GM12878 (cell line): Measurements from ENCODE around the gene MAZ. TPM values are rescaled to one million over a fixed set of nuclear protein-coding genes. Genes with fewer than 3 reads are reported as not detected.
A peak's percentile ranks its signal among the peaks of the same experiment; 100 is the strongest.

Experiments
- BMI1 ChIP-seq: fragments of 450-650 bp; IDR thresholded peaks from 2 replicates; pipeline ENCODE4 v1.6.1; 2016; ENCODE audit warnings: mild to moderate bottlenecking, moderate library complexity, borderline replicate concordance
- CEBPB ChIP-seq, 2 experiments: fragments of 150-350 bp in 1 of 2; IDR thresholded peaks; 2 replicates each; pipeline ENCODE4 v1.6.1; 2012 to 2014; ENCODE audit warnings: low read depth in 2 of 2, low read length in 2 of 2, borderline replicate concordance in 1 of 2, inconsistent platforms in 1 of 2
- ESRRA ChIP-seq: IDR thresholded peaks from 2 replicates; pipeline ENCODE4 v1.6.1; 2012; ENCODE audit warnings: mild to moderate bottlenecking, low read length, improper control_type of control experiment
- KDM1A ChIP-seq: fragments of 200-600 bp; sonication (generic); IDR thresholded peaks from 2 replicates; pipeline ENCODE4 v1.6.1; 2016; ENCODE audit warnings: borderline replicate concordance
- MTA2 ChIP-seq: fragments of 450-650 bp; IDR thresholded peaks from 2 replicates; pipeline ENCODE4 v1.6.1; 2016; ENCODE audit warnings: low read depth, mild to moderate bottlenecking, moderate library complexity
- NRF1 ChIP-seq: conservative IDR thresholded peaks from 2 replicates; pipeline ENCODE4 v1.6.1; 2011; ENCODE audit warnings: mild to moderate bottlenecking, low read depth, low read length, improper control_type of control experiment
- POLR2AphosphoS2 ChIP-seq: IDR thresholded peaks from 2 replicates; pipeline ENCODE4 v1.6.1; 2011; ENCODE audit warnings: low read depth, mild to moderate bottlenecking, low read length, improper control_type of control experiment, moderate library complexity
- POU2F2 ChIP-seq: IDR thresholded peaks from 3 replicates; pipeline ENCODE4 v1.6.1; 2011; ENCODE audit warnings: low read depth, mild to moderate bottlenecking, low read length, borderline replicate concordance
- RB1 ChIP-seq: fragments of 450-650 bp; formaldehyde crosslinking; IDR thresholded peaks from 2 replicates; pipeline ENCODE4 v1.6.1; 2017; ENCODE audit warnings: mild to moderate bottlenecking, borderline replicate concordance
- RUNX3 ChIP-seq: IDR thresholded peaks from 2 replicates; pipeline ENCODE4 v1.6.1; 2012; ENCODE audit warnings: low read length, inconsistent platforms
- SMC3 ChIP-seq: IDR thresholded peaks from 2 replicates; pipeline ENCODE4 v1.6.1; 2011; ENCODE audit warnings: low read length, improper control_type of control experiment, borderline replicate concordance
- TBL1XR1 ChIP-seq: IDR thresholded peaks from 2 replicates; pipeline ENCODE4 v1.6.1; 2012; ENCODE audit warnings: low read depth, low read length, improper control_type of control experiment
- ZNF217 ChIP-seq: fragments of 450-650 bp; IDR thresholded peaks from 2 replicates; pipeline ENCODE4 v1.6.1; 2017; ENCODE audit warnings: antibody characterized with exemption, mild to moderate bottlenecking
- ZNF24 ChIP-seq: fragments of 450-650 bp; IDR thresholded peaks from 2 replicates; pipeline ENCODE4 v1.6.1; 2017; ENCODE audit warnings: antibody characterized with exemption, mild to moderate bottlenecking
- ZNF592 ChIP-seq: fragments of 450-650 bp; IDR thresholded peaks from 2 replicates; pipeline ENCODE4 v1.6.1; 2017; ENCODE audit warnings: mild to moderate bottlenecking, moderate library complexity
- ZSCAN29 ChIP-seq: fragments of 450-650 bp; IDR thresholded peaks from 2 replicates; pipeline ENCODE4 v1.6.1; 2017; ENCODE audit warnings: mild to moderate bottlenecking, moderate library complexity
- polyA plus RNA-seq, 11 experiments: library from polyadenylated mRNA; depleted of rRNA in 4 of 11; unstranded in 6 of 11; stranded (reverse) in 5 of 11; fragments of >200 nt; fragmentation: Nextera tagmentation in 4 of 11; fragmentation: Illumina TruSeq in 1 of 11; extraction: Ambion mirVana in 4 of 11; extraction: Trizol in 1 of 11; gene quantifications; 1 replicate in 1 of 11; 2 replicates in 10 of 11; pipeline versions ENCODE4 v1.2.1 to v1.2.3, GENCODE V29; 2011 to 2016; ENCODE audit warnings: inconsistent platforms in 2 of 11, missing spikeins in 2 of 11, low read depth in 1 of 11
- total RNA-seq, 4 experiments: library from RNA; depleted of rRNA in 3 of 4; stranded (reverse); fragments of >200 nt in 3 of 4; fragmentation: Illumina TruSeq in 1 of 4; extraction: Trizol in 1 of 4; gene quantifications; 2 replicates each; pipeline versions ENCODE4 v1.2.1 to v1.2.3, GENCODE V29; 2013 to 2021
- TF ChIP-seq, protein P1 (sequence below): fragments of 450-650 bp; conservative IDR thresholded peaks from 2 replicates; pipeline ENCODE4 v1.6.1; 2017; ENCODE audit warnings: mild to moderate bottlenecking, moderate library complexity
- TF ChIP-seq, protein P2 (sequence below): IDR thresholded peaks from 2 replicates; pipeline ENCODE4 v1.6.1; 2012; ENCODE audit warnings: low read depth, low read length, improper control_type of control experiment
- TF ChIP-seq, protein P3 (sequence below): fragments of 450-650 bp; IDR thresholded peaks from 2 replicates; pipeline ENCODE4 v1.6.1; 2017; ENCODE audit warnings: mild to moderate bottlenecking, moderate library complexity

MAZ gene
- total and polyA plus RNA-seq, 10 of the 15 experiments (the other 5 are each of a cell fraction or from before 2014, with no cell fraction given): 23.9 to 309 (median 116) TPM

GRCh38 chr16:29815793-29816693 lies 9.7 kb downstream of the MAZ start, which contains the start of gene PAGR1 (continued):
- TF ChIP-seq, protein P1, sequence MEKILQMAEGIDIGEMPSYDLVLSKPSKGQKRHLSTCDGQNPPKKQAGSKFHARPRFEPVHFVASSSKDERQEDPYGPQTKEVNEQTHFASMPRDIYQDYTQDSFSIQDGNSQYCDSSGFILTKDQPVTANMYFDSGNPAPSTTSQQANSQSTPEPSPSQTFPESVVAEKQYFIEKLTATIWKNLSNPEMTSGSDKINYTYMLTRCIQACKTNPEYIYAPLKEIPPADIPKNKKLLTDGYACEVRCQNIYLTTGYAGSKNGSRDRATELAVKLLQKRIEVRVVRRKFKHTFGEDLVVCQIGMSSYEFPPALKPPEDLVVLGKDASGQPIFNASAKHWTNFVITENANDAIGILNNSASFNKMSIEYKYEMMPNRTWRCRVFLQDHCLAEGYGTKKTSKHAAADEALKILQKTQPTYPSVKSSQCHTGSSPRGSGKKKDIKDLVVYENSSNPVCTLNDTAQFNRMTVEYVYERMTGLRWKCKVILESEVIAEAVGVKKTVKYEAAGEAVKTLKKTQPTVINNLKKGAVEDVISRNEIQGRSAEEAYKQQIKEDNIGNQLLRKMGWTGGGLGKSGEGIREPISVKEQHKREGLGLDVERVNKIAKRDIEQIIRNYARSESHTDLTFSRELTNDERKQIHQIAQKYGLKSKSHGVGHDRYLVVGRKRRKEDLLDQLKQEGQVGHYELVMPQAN: peak; percentile 58
- peak; percentile 41; the same call in 1 of the 2 replicates for TF ChIP-seq SMC3
- no peak; the same call in 1 of the 2 replicates for TF ChIP-seq ZNF217
- TF ChIP-seq, protein P2, sequence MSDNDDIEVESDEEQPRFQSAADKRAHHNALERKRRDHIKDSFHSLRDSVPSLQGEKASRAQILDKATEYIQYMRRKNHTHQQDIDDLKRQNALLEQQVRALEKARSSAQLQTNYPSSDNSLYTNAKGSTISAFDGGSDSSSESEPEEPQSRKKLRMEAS: peak; percentile 61; the same call in 1 of the 2 replicates
- TF ChIP-seq ZSCAN29: no peak
- peak; percentile 17; the same call in 2 of the 3 replicates for TF ChIP-seq POU2F2
- no peak for TF ChIP-seq KDM1A
- 0 out of 2 replicates have a peak, but pooled peaks have one; percentile 56 for TF ChIP-seq ZNF592
- no peak for TF ChIP-seq RUNX3
- TF ChIP-seq, protein P3, sequence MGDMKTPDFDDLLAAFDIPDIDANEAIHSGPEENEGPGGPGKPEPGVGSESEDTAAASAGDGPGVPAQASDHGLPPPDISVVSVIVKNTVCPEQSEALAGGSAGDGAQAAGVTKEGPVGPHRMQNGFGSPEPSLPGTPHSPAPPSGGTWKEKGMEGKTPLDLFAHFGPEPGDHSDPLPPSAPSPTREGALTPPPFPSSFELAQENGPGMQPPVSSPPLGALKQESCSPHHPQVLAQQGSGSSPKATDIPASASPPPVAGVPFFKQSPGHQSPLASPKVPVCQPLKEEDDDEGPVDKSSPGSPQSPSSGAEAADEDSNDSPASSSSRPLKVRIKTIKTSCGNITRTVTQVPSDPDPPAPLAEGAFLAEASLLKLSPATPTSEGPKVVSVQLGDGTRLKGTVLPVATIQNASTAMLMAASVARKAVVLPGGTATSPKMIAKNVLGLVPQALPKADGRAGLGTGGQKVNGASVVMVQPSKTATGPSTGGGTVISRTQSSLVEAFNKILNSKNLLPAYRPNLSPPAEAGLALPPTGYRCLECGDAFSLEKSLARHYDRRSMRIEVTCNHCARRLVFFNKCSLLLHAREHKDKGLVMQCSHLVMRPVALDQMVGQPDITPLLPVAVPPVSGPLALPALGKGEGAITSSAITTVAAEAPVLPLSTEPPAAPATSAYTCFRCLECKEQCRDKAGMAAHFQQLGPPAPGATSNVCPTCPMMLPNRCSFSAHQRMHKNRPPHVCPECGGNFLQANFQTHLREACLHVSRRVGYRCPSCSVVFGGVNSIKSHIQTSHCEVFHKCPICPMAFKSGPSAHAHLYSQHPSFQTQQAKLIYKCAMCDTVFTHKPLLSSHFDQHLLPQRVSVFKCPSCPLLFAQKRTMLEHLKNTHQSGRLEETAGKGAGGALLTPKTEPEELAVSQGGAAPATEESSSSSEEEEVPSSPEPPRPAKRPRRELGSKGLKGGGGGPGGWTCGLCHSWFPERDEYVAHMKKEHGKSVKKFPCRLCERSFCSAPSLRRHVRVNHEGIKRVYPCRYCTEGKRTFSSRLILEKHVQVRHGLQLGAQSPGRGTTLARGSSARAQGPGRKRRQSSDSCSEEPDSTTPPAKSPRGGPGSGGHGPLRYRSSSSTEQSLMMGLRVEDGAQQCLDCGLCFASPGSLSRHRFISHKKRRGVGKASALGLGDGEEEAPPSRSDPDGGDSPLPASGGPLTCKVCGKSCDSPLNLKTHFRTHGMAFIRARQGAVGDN: peak; percentile 72; the same call in 1 of the 2 replicates
- no peak for TF ChIP-seq MTA2
- TF ChIP-seq CEBPB (IDR thresholded peaks at IDR 0.05; ENCODE audit: borderline replicate concordance in 1 of 2, low read depth in 2 of 2, low read length in 2 of 2): no peak
- TF ChIP-seq ESRRA: no peak; the same call in 1 of the 2 replicates
- no peak for TF ChIP-seq TBL1XR1
- peak; percentile 92 for TF ChIP-seq POLR2AphosphoS2
- no peak for TF ChIP-seq ZNF24
- TF ChIP-seq NRF1: peak; percentile 100
- peak; percentile 96; the same call in 1 of the 2 replicates for TF ChIP-seq RB1
- TF ChIP-seq BMI1: no peak
